ENCODE data around the gene HLA-DQA1.
"Not testable (repeated sequence)": the region's sequence is repeated elsewhere in the genome, so short reads cannot be mapped to it uniquely, and the experiment has no call there.

The HLA-DQA1 gene

GRCh38 chr6:32622545-32623401 is 14.4 kb upstream of the HLA-DQA1 start:
- DNase-seq, result no peak

DNA sequence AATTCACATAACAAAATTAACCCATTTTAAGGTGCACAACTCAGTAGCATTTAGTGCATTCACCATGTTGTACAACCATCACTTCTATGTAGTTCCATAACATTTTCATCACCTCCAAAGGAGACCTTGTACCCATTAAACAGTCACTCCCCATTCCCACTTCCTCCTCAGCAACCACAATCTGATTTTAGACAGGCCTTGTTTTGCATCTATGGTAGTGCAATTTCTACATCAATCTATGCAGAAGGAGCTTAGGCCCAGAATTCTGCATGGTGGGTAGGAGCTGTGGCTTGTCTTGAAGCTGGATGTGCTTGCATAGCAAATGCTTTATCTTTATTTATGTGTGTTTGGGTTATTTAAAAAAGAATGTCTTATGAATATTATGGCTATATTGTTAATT is 13.5 kb upstream of the HLA-DQA1 start:
- no peak for DNase-seq

- DNase-seq, result no peak
These were observed 12.6 kb upstream of the HLA-DQA1 start for GRCh38 chr6:32624565-32624964.

GRCh38 chr6:32625137-32625536 is 12.1 kb upstream of the HLA-DQA1 start:
- DNase-seq, result no peak

DNA sequence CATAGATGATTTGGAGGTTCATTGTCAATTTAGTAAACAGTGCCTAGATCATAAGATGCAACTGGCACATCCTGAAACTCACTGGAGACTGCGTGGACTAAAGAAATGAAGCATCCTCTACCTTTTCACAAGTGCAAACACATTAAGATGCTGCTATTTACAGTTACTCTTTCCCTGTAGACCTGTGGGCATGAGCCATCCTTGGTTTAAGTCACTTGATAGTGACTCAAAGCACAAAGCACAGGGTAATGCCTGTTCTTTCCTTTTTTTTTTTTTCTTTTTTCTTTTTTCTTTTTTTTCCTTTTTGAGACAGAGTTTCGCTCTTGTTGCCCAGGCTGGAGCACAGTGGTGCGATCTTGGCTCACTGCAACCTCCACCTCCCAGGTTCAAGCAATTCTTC is 10.0 kb upstream of the HLA-DQA1 start:
- DNase-seq, result no peak

DNA sequence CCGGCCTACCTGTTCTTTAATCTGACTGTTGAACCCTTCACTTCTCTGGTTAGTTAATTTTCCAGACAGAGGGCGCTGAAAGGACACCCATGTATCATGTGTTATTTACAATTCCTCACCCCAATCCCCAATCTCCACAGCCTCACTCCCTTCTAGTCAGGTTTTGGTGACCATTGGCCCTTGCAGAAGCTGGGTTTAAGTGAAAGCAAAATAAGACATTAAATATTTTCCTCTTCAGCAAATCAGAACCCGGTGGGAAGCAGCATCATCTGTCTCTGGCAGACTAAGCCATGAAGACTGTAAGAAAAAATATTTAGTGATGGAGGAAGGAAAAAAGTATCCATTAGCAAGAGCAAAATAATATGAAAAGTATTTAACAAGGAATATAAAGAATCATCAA is 9.4 kb upstream of the HLA-DQA1 start:
- no peak for DNase-seq

DNA sequence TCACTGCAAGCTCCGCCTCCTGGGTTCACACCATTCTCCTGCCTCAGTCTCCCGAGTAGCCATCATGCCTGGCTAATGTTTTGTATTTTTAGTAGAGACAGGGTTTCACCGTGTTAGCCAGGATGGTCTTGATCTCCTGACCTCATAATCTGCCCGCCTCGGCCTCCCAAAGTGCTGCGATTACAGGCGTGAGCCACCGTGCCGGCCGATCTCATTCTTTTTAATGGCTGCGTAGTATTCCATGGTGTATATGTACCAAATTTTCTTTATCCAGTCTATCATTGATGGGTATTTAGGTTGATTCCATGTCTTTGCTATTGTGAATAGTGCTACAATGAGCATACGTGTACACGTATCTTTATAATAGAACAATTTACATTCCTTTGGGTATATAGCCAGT is 7.4 kb upstream of the HLA-DQA1 start:
- not testable (repeated sequence) for DNase-seq

DNA sequence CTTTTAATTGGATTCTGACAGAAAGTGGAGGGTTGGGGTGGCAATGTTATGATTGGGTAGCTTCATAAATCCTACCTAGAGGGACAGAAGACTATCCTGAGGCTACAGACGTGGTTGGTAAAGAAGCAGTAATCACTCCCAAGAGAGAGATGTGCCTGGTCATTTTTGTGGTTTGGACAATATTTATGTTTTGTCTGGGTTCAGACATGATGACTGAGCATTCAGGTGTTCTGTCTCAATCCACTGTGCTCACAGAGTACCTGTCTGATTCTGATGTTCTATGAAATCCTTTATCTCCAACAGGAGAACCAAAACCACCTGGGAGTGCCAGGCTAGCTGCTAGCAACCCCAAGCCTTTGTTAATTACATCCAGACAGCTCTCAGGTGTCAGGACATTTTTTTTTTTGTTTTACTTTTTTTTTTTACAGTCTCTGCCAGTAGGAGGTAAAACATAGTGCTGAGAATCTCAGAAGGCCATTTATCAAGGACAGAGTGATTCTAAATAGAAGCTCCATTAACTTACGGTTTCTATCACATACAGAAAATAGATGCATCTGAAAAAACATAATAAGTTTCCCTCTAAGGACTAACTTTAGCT is 1.6 kb upstream of the HLA-DQA1 start:
- DNase-seq, result no peak

- no peak for DNase-seq
These were observed 677 bp downstream of the HLA-DQA1 start for GRCh38 chr6:32637883-32638282.

- DNase-seq, result no peak
These were observed 1.5 kb downstream of the HLA-DQA1 start for GRCh38 chr6:32638532-32639219.

GRCh38 chr6:32639440-32640394 is 2.5 kb downstream of the HLA-DQA1 start:
- no peak for DNase-seq

DNA sequence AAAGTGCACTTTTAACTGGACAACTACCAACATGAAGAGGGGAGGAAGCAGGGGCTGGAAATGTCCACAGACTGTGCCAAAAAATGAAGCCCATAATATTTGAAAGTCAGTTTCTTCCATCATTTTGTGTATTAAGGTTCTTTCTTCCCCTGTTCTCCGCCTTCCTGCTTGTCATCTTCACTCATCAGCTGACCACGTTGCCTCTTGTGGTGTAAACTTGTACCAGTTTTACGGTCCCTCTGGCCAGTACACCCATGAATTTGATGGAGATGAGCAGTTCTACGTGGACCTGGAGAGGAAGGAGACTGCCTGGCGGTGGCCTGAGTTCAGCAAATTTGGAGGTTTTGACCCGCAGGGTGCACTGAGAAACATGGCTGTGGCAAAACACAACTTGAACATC is 3.9 kb downstream of the HLA-DQA1 start:
- DNase-seq, result no peak

DNA sequence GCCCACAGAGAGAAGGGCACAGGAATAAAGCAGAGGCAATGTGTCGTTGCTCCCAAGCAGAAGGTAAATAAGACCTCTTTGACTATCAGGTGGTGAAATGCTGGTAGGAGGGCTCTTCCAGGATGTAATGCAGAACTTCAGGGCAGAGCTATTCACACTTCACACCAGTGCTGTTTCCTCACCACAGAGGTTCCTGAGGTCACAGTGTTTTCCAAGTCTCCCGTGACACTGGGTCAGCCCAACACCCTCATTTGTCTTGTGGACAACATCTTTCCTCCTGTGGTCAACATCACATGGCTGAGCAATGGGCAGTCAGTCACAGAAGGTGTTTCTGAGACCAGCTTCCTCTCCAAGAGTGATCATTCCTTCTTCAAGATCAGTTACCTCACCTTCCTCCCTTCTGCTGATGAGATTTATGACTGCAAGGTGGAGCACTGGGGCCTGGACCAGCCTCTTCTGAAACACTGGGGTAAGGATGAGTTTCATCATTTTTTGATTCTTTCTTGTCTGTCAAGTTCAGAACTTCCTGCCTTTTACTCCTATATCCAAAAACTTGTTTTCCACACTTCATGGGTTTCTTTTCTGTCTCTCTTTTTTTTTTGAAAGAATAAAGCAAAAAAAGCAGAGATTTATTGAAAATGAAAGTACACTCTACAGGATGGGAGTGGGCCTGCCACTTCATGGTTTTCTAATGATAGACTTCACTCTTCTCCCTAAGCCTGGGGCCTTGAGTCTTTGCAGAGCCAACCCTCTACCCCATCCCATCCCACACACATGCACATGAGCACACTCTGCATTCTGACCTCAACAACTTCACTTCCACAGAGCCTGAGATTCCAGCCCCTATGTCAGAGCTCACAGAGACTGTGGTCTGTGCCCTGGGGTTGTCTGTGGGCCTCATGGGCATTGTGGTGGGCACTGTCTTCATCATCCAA is 4.8 kb downstream of the HLA-DQA1 start:
- not testable (repeated sequence) for DNase-seq

DNA sequence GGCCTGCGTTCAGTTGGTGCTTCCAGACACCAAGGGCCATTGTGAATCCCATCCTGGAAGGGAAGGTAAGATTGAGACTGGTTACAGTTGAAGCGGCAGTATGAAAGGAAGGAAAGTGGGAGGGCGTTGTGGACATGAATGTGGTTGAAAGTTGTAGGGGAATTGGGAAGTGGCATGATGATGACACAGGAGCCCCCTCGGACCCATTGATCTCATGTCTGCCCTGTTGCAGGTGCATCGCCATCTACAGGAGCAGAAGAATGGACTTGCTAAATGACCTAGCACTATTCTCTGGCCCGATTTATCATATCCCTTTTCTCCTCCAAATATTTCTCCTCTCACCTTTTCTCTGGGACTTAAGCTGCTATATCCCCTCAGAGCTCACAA is 5.5 kb downstream of the HLA-DQA1 start:
- DNase-seq, result no peak

DNA sequence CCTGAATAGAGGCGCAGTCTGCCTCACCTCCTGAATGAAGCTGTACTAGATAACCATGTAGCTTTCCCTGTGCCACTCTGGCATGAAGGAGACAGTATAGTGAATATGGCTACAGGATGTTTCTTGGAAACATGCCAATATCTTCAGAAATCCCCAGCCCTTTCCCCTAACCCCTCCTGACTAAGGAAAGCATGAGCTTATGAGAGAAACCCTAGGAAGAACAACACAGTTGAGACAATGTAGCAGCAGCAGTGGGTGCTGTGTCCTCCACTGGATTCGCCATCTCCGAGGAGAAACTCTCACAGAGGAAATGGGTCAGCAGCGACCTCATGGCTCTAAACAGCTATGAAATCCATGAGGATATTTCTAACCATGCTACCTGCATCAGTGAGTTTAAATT is 6.7 kb downstream of the HLA-DQA1 start:
- no peak for DNase-seq

DNA sequence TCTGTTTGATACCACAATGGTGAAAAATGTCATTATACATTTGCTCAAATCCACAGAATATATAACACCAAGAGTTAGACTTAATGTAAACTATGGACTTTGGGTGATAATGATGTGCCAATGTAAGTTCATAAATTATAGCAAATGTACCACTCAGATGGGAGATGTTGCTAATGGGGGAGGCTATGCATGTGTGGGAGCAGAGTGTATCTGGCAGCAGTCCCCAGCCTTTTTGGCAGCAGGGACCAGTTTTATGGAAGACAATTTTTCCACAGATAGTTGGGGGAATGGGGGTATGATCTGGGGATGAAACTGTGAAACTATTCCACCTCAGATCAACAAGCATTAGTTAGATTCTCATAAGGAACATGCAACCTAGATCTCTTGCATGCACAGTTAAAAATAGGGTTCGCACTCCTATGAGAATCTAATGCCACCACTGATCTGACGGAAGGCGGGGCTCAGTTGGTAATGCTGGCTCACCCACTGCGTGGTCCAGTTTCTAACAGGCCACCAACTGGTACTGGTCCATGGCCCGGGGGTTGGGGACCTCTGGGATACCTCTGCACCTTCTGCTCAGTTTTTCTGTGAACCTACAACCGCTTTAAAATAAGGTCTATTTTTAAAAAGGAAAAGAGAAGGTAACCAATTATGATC is 8.0 kb downstream of the HLA-DQA1 start:
- no peak for DNase-seq

DNA sequence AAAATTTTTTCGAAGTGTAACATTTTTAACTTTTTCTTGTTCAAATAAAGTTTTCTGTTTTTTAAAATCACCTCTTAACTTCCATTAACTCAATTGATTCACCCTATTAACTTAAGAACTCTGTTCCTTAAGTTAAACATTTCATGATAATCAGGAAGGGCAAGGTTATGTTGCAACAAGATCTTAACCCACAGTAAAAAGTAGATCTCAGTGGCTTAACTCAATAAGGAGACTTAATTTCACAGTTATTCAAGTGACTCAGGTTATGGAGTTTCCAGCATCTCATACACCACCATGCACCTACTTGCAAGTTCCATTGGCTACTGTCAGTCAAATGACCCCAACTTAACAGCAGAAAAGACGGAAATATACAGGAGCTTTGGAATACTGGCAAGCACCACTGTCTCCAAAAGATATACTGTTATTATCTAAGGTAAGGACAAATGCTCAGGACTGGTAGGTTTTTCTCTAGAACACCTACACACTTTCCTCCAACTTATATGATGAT is 18.1 kb downstream of the HLA-DQA1 start:
- no peak for DNase-seq

GRCh38 chr6:32657329-32657728 is 20.1 kb downstream of the HLA-DQA1 start:
- DNase-seq, result not testable (repeated sequence)

GRCh38 chr6:32657819-32658218 is 20.6 kb downstream of the HLA-DQA1 start:
- DNase-seq, result not testable (repeated sequence)

- no peak for DNase-seq
These were observed 21.2 kb downstream of the HLA-DQA1 start for GRCh38 chr6:32658268-32658897.

Data from DMS 273 treated with DMSO at 0.1 percent for 48 hours (cell line).